Activated T-helper 1 cell treated with Interleukin-2 at 50 U/mL for 16 hours (primary cell): ENCODE data around the gene B4GALT6.

ENCODE experiments used
- DNase-seq: peaks from one replicate; pipeline ENCODE4 v3.0.0-alpha.2; 2020; ENCODE audit warnings: low read depth

Gene B4GALT6

GRCh38 chr18:31659576-31660177 lies 24.7 kb downstream of the B4GALT6 start:
- no peak for DNase-seq

GRCh38 chr18:31658670-31659575 lies 25.5 kb downstream of the B4GALT6 start:
- DNase-seq, result no peak

GRCh38 chr18:31657823-31658669 lies 26.3 kb downstream of the B4GALT6 start:
- DNase-seq, result no peak

GRCh38 chr18:31656754-31657153 lies 27.6 kb downstream of the B4GALT6 start:
- no peak for DNase-seq

GRCh38 chr18:31655354-31655753 lies 29.0 kb downstream of the B4GALT6 start:
- DNase-seq, result no peak

GRCh38 chr18:31652877-31653276 lies 31.5 kb downstream of the B4GALT6 start:
- no peak for DNase-seq

GRCh38 chr18:31652357-31652756 lies 32.0 kb downstream of the B4GALT6 start:
- DNase-seq, result no peak

GRCh38 chr18:31651369-31651768 lies 33.0 kb downstream of the B4GALT6 start:
- no peak for DNase-seq

GRCh38 chr18:31649978-31650719 lies 34.2 kb downstream of the B4GALT6 start:
- DNase-seq, result no peak

- DNase-seq, result no peak
These were observed 34.9 kb downstream of the B4GALT6 start for GRCh38 chr18:31649449-31649848.

GRCh38 chr18:31648966-31649429 lies 35.4 kb downstream of the B4GALT6 start:
- DNase-seq, result no peak

GRCh38 chr18:31648458-31648857 lies 35.9 kb downstream of the B4GALT6 start:
- no peak for DNase-seq

GRCh38 chr18:31647127-31647753 lies 37.1 kb downstream of the B4GALT6 start:
- no peak for DNase-seq

GRCh38 chr18:31646332-31647126 lies 37.9 kb downstream of the B4GALT6 start:
- no peak for DNase-seq

GRCh38 chr18:31645411-31645810 lies 39.0 kb downstream of the B4GALT6 start:
- no peak for DNase-seq

GRCh38 chr18:31643003-31643402 lies 41.4 kb downstream of the B4GALT6 start:
- DNase-seq, result no peak

GRCh38 chr18:31637445-31637844 lies 46.9 kb downstream of the B4GALT6 start:
- no peak for DNase-seq

- no peak for DNase-seq
These were observed 48.0 kb downstream of the B4GALT6 start for GRCh38 chr18:31636387-31636786.

GRCh38 chr18:31634331-31634713 lies 50.1 kb downstream of the B4GALT6 start:
- no peak for DNase-seq
